ENCODE results near the gene KCNQ4. TPM values are rescaled to one million over a fixed set of nuclear protein-coding genes. Genes with fewer than 3 reads are reported as not detected.

Gene KCNQ4
- total RNA-seq, 3 donors from 2014 or later (not counting 1 experiment from before 2014, with no cell fraction given): 0.14 to 0.45 (median 0.35) TPM

- no peaks in the 10 kb centered on the region for H3K27me3 Mint-ChIP-seq (ENCODE audit: low read depth in 2 of 2)
- H3K27ac Mint-ChIP-seq: peak overlapping the region in 1 of 2 donors; percentile 8
Observed at GRCh38 chr1:40751802-40752201, 31.8 kb upstream of the KCNQ4 start.

GRCh38 chr1:40753142-40753882 lies 30.3 kb upstream of the KCNQ4 start:
- Mint-ChIP-seq H3K9me3 (no peaks in the 10 kb centered on the region), H3K27me3 (ENCODE audit: low read depth in 2 of 2) (no peaks in the 10 kb centered on the region), H3K27ac (no peak overlapping the region), H3K36me3 (peaks cover 38% of the 10 kb centered on the region), H3K4me1 (peaks cover 0 to 4% of the 10 kb centered on the region in 2 donors), H3K4me3 (no peak overlapping the region)
- H3K27me3 ChIP-seq (ENCODE audit: control insufficient read depth, insufficient read depth, low read length): no peaks in the 10 kb centered on the region
- no peaks in the 10 kb centered on the region for H3K9me3 ChIP-seq (ENCODE audit: control insufficient read depth, insufficient read depth, low read length)
- no peaks in the 10 kb centered on the region for H3K4me1 ChIP-seq (ENCODE audit: control insufficient read depth, insufficient read depth, low read length)
- no peak overlapping the region for H3K4me3 ChIP-seq (ENCODE audit: low read length)
- peaks cover 87% of the 10 kb centered on the region for H3K36me3 ChIP-seq (ENCODE audit: control insufficient read depth, insufficient read depth, low read length)
- TF ChIP-seq CTCF (IDR thresholded peaks at IDR 0.05): no peak
- H3K27ac ChIP-seq (ENCODE audit: low read length): no peak overlapping the region
- no peak for ATAC-seq
- intact Hi-C loops (cut with micrococcal nuclease): no loop called here
- DNase-seq: no peak
- WGBS (ENCODE audit: insufficient coverage): 90% methylated on average over 7 of the region's 8 CpGs

More at GRCh38 chr1:40751802-40752201, 31.8 kb upstream of the KCNQ4 start:
- Histone ChIP-seq H3K36me3 (ENCODE audit: control insufficient read depth, insufficient read depth, low read length) (peaks cover 80% of the 10 kb centered on the region), H3K4me3 (ENCODE audit: low read length) (no peak overlapping the region), H3K9me3 (ENCODE audit: control insufficient read depth, insufficient read depth, low read length) (no peaks in the 10 kb centered on the region), H3K27me3 (ENCODE audit: control insufficient read depth, insufficient read depth, low read length) (no peaks in the 10 kb centered on the region), H3K27ac (ENCODE audit: low read length) (no peak overlapping the region), H3K4me1 (ENCODE audit: control insufficient read depth, insufficient read depth, low read length) (no peaks in the 10 kb centered on the region)
- H3K36me3 Mint-ChIP-seq: peaks cover 38% of the 10 kb centered on the region
- no peak for ATAC-seq
- H3K9me3 Mint-ChIP-seq: no peaks in the 10 kb centered on the region
- 86% methylated on average over 2 of the region's 4 CpGs for WGBS (ENCODE audit: insufficient coverage)
- no peak for TF ChIP-seq CTCF (IDR thresholded peaks at IDR 0.05)
- peaks cover 3 to 10% of the 10 kb centered on the region in 2 donors for H3K4me1 Mint-ChIP-seq
- intact Hi-C loops (cut with micrococcal nuclease): no loop called here
- DNase-seq: no peak
- H3K4me3 Mint-ChIP-seq: no peak overlapping the region

- intact Hi-C loops (cut with micrococcal nuclease): no loop called here
- DNase-seq: no peak
- no peak overlapping the region for H3K27ac Mint-ChIP-seq
- peaks cover 0 to 4% of the 10 kb centered on the region in 2 donors for H3K4me1 Mint-ChIP-seq
- ATAC-seq: no peak
- H3K27me3 Mint-ChIP-seq (ENCODE audit: low read depth in 2 of 2): no peaks in the 10 kb centered on the region
- Histone ChIP-seq H3K9me3 (ENCODE audit: control insufficient read depth, insufficient read depth, low read length) (no peaks in the 10 kb centered on the region), H3K4me1 (ENCODE audit: control insufficient read depth, insufficient read depth, low read length) (no peaks in the 10 kb centered on the region), H3K4me3 (ENCODE audit: low read length) (no peak overlapping the region), H3K27ac (ENCODE audit: low read length) (no peak overlapping the region), H3K27me3 (ENCODE audit: control insufficient read depth, insufficient read depth, low read length) (no peaks in the 10 kb centered on the region), H3K36me3 (ENCODE audit: control insufficient read depth, insufficient read depth, low read length) (peaks cover 87% of the 10 kb centered on the region)
- no peak overlapping the region for H3K4me3 Mint-ChIP-seq
- peaks cover 29% of the 10 kb centered on the region for H3K36me3 Mint-ChIP-seq
- no peaks in the 10 kb centered on the region for H3K9me3 Mint-ChIP-seq
- TF ChIP-seq CTCF (IDR thresholded peaks at IDR 0.05): no peak
- 99% methylated on average over 8 of the region's 8 CpGs for WGBS (ENCODE audit: insufficient coverage)
Observed at GRCh38 chr1:40754201-40754600, 29.4 kb upstream of the KCNQ4 start.

- H3K36me3 Mint-ChIP-seq: peaks cover 24% of the 10 kb centered on the region
- ATAC-seq (no peak), DNase-seq (no peak)
- Histone ChIP-seq H3K27ac (ENCODE audit: low read length) (no peak overlapping the region), H3K9me3 (ENCODE audit: control insufficient read depth, insufficient read depth, low read length) (no peaks in the 10 kb centered on the region), H3K4me1 (ENCODE audit: control insufficient read depth, insufficient read depth, low read length) (no peaks in the 10 kb centered on the region), H3K4me3 (ENCODE audit: low read length) (no peak overlapping the region), H3K27me3 (ENCODE audit: control insufficient read depth, insufficient read depth, low read length) (no peaks in the 10 kb centered on the region), H3K36me3 (ENCODE audit: control insufficient read depth, insufficient read depth, low read length) (peaks cover 85% of the 10 kb centered on the region)
- TF ChIP-seq CTCF (IDR thresholded peaks at IDR 0.05): no peak
- H3K27me3 Mint-ChIP-seq (ENCODE audit: low read depth in 2 of 2): no peaks in the 10 kb centered on the region
- H3K9me3 Mint-ChIP-seq: no peaks in the 10 kb centered on the region
- 82% methylated on average over 4 of the region's 4 CpGs for WGBS (ENCODE audit: insufficient coverage)
- no peak overlapping the region for H3K27ac Mint-ChIP-seq
- H3K4me1 Mint-ChIP-seq: peaks cover 0 to 4% of the 10 kb centered on the region in 2 donors
- H3K4me3 Mint-ChIP-seq: no peak overlapping the region
- intact Hi-C loops (cut with micrococcal nuclease): no loop called here
Observed at GRCh38 chr1:40755067-40755466, 28.5 kb upstream of the KCNQ4 start.

Data from natural killer cell (primary cell).